Ovary (tissue), 9 donors: Measurements from ENCODE around the gene TBC1D1. TPM values are rescaled to one million over a fixed set of nuclear protein-coding genes. Genes with fewer than 3 reads are reported as not detected.

Source experiments
- DNase-seq, 5 donors: peaks; one replicate each; pipeline ENCODE4 v3.0.0-alpha.2; 2019 to 2020
- H3K27ac ChIP-seq, 2 donors: fragments of 200-600 bp; one replicate each; pipeline versions ENCODE4 v1.5.1 to v1.8.0; 2019 to 2022
- H3K27me3 ChIP-seq: fragments of 200-600 bp; one replicate; pipeline ENCODE4 v1.8.0; 2022
- H3K36me3 ChIP-seq: fragments of 200-600 bp; sonication (generic); one replicate; pipeline ENCODE4 v1.5.1; 2019
- H3K4me1 ChIP-seq: one replicate; pipeline ENCODE4 v1.8.1; 2013; ENCODE audit warnings: mild to moderate bottlenecking, moderate library complexity; ENCODE audit not compliant: insufficient read depth
- H3K4me3 ChIP-seq: fragments of 200-600 bp; sonication (generic); one replicate; pipeline ENCODE4 v1.5.1; 2017
- H3K9me3 ChIP-seq, 2 donors: fragments of 200-600 bp in 1 of 2; sonication (generic) in 1 of 2; one replicate each; pipeline versions ENCODE4 v1.5.1 to v1.8.1; 2013 to 2019; ENCODE audit warnings: mild to moderate bottlenecking in 1 of 2, moderate library complexity in 1 of 2
- EP300 ChIP-seq: sonication (generic); formaldehyde crosslinking; IDR thresholded peaks from one replicate; pipeline ENCODE4 v1.6.1; 2017; ENCODE audit warnings: antibody characterized with exemption
- POLR2A ChIP-seq: fragments of 450-650 bp; IDR thresholded peaks from one replicate; pipeline ENCODE4 v1.6.1; 2017; ENCODE audit warnings: antibody characterized with exemption, mild to moderate bottlenecking, moderate library complexity
- WGBS, 3 donors: extraction: QIAGEN DNeasy Blood & Tissue Kit in 1 of 3; methylation state at CpG; one replicate each; pipeline versions ENCODE4 v1.1.5 to v1.1.7; 2013 to 2017; 5-methylcytosine and 5-hydroxymethylcytosine counted together
- intact Hi-C, 4 donors: fragments of 100-400 bp; cut with DNase I; formaldehyde crosslinking; loops; one replicate each; pipeline versions ENCODE4 v1.11.0 to v1.15.1; 2022 to 2023
- polyA plus RNA-seq, 2 donors: library from polyadenylated mRNA; stranded (reverse); fragments of 200-250 nt in 1 of 2; fragments of 350-450 nt in 1 of 2; fragmentation: Illumina TruSeq in 1 of 2; extraction: RNeasy Lipid Tissue Mini Kit (QIAGEN cat#74804) in 1 of 2; gene quantifications; one replicate each; pipeline ENCODE4 v1.2.3, GENCODE V29; 2013 to 2014
- total RNA-seq, 7 donors: library from RNA; depleted of rRNA in 2 of 7; stranded (reverse); fragments of >200 nt in 2 of 7; fragmentation: NEBNext Ultra II Directional in 3 of 7; extraction: Animal tissue kit (Norgen Biotek cat#: 25700) in 3 of 7; gene quantifications; one replicate each; pipeline versions ENCODE4 v1.1.0 to v1.2.4, GENCODE V29; 2016 to 2023
- TF ChIP-seq, protein P1 (sequence below), 3 donors: fragments of 450-650 bp in 2 of 3; fragments of 200-600 bp in 1 of 3; IDR thresholded peaks; one replicate each; pipeline versions ENCODE4 v1.5.1 to v1.8.0; 2016 to 2022; ENCODE audit warnings: antibody characterized with exemption in 3 of 3, mild to moderate bottlenecking in 1 of 3
- donor health status: DM: no; HTN: no; CAD: no; lungs with moderate emphysema.
- donor health status: DM: no; HTN: no; CAD: no.
- donor health status: Bipolar disorder and iron deficiency.
- donor health status: DM: yes; HTN: yes; CAD: no.
- donor health status: DM: no; HTN: no; CAD: no.
- donor health status: DM: yes; HTN: yes; CAD: no.

TBC1D1 gene
- total and polyA plus RNA-seq, 9 donors: 39.5 to 104 (median 63.9) TPM

- DNase-seq: no peak
- intact Hi-C loops: no loop called here
- WGBS, 3 donors: 78 to 89% (median 84%) methylated on average over 6 of the region's 6 CpGs
- Histone ChIP-seq H3K9me3 (no peaks in the 10 kb centered on the region), H3K4me1 (peaks cover 9% of the 10 kb centered on the region), H3K27ac (no peak overlapping the region), H3K27me3 (no peaks in the 10 kb centered on the region), H3K36me3 (no peaks in the 10 kb centered on the region), H3K4me3 (no peak overlapping the region)
- no peak for TF ChIP-seq POLR2A
- TF ChIP-seq, protein P1, sequence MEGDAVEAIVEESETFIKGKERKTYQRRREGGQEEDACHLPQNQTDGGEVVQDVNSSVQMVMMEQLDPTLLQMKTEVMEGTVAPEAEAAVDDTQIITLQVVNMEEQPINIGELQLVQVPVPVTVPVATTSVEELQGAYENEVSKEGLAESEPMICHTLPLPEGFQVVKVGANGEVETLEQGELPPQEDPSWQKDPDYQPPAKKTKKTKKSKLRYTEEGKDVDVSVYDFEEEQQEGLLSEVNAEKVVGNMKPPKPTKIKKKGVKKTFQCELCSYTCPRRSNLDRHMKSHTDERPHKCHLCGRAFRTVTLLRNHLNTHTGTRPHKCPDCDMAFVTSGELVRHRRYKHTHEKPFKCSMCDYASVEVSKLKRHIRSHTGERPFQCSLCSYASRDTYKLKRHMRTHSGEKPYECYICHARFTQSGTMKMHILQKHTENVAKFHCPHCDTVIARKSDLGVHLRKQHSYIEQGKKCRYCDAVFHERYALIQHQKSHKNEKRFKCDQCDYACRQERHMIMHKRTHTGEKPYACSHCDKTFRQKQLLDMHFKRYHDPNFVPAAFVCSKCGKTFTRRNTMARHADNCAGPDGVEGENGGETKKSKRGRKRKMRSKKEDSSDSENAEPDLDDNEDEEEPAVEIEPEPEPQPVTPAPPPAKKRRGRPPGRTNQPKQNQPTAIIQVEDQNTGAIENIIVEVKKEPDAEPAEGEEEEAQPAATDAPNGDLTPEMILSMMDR (IDR thresholded peaks at IDR 0.05): no peak
- no peak for TF ChIP-seq EP300
Observed at GRCh38 chr4:38026158-38026740, 135.4 kb downstream of the TBC1D1 start.

DNA sequence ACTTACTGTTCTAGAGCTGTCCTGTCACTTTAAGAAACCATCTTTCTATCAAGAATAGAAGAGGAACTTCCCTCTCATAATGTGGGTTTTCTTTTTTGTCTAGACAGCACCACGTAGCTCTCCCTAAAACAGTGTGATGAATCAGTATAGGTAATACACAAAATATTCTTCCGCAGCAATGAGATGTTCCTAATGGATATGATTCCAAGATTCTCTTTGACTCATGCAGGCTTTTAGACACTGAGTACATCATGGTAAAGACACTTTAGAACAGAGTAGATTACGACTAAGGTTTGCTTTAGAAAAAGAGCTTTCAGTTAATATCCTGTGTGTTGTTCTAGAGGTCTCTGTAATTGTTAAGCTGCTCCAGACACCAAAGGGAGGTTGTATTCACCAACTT lies 139.1 kb downstream of the TBC1D1 start:
- 38 to 54% (median 52%) methylated on average over 3 of the region's 3 CpGs for WGBS, 3 donors
- no peak for DNase-seq
- H3K4me1 ChIP-seq: peaks cover 8% of the 10 kb centered on the region
- H3K36me3 ChIP-seq: no peaks in the 10 kb centered on the region
- no peaks in the 10 kb centered on the region for H3K9me3 ChIP-seq
- no peak overlapping the region for H3K27ac ChIP-seq
- intact Hi-C loops: loop anchor here in 3 of 4 donors (5.0 to 10.0 kb wide), 6 partner anchors 55 to 428 kb away; partner anchors contain the start of gene TBC1D1 (in 1 of the 3)
- H3K27me3 ChIP-seq: no peaks in the 10 kb centered on the region
- TF ChIP-seq POLR2A: no peak
- no peak for TF ChIP-seq EP300
- TF ChIP-seq, protein P1 (IDR thresholded peaks at IDR 0.05): no peak
- no peak overlapping the region for H3K4me3 ChIP-seq

DNA sequence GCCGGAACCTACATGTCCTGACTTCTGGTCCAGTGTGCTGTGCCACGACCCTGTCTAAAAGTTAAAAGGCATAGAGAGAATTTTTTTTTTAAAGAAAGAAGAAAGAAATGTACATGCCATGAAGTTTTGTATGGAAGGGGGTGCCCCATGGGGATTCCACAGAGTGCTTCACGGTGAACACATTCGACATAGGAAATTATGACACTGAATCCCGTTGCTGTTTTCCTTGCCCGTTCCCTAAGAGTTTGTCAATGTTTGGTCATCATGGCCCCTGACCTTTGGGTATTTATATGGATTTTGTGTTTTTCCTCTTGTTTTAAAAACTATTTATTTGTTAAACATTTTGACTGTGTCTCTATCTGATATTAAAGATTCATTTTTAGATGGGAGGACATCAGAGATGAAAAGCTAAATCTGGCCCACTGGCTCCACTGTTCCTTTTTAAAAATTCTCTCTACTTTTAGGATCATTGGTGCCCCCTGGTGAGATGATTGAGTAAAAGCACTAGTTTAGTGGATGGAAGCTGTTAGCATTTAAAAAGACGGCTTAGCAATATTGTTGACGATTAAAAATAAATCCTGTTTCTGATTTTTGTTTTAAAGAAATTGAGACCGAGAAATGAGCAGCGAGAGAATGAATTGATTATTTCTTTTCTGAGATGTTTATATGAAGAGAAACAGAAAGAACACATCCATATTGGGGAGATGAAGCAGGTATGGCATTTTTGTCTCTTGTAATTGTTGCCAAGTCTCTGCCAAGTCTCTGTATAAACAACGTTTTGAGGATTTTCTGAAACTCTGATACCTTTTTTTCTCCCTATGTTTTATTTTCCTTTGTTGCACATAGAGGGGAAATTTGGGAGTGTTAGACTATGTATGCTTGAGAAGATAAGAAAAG lies 144.3 kb downstream of the TBC1D1 start:
- Histone ChIP-seq H3K4me3 (no peak overlapping the region), H3K9me3 (no peaks in the 10 kb centered on the region), H3K4me1 (no peaks in the 10 kb centered on the region), H3K27me3 (no peaks in the 10 kb centered on the region), H3K27ac (no peak overlapping the region), H3K36me3 (no peaks in the 10 kb centered on the region)
- intact Hi-C loops: loop anchor here (5.0 to 10.0 kb wide), 8 partner anchors 60 to 433 kb away; partner anchors contain the start of gene TBC1D1 (in 1 of the 4)
- peak in 1 of 5 donors; percentile 56 for DNase-seq
- TF ChIP-seq, protein P1 (IDR thresholded peaks at IDR 0.05): peak; percentile 51 to 82 (median 68)
- no peak for TF ChIP-seq EP300
- 52 to 62% (median 55%) methylated on average over 11 of the region's 11 CpGs for WGBS, 3 donors

DNA sequence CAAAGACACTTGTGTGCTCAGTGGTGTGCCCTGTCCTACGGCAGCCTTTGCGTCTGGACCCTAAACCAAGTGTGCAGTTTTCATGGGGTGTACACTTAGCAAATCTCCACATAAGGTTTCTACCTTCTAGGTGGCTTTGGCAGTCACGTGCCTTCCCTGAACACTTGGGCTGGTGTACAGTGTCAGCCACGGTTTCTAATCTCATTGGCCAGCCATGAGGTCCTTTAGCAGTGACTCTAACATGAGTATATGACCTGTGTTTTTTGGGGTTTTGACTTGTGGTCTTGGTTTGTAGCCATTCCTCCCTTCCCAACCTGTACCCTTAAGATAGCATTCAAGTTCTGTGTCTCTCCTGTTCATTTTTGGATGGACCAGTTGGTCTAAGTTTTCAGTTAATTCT lies 145.7 kb downstream of the TBC1D1 start:
- intact Hi-C loops: loop anchor here (5.0 to 10.0 kb wide), 8 partner anchors 62 to 434 kb away; partner anchors contain the start of gene TBC1D1 (in 1 of the 4)
- TF ChIP-seq POLR2A (no peak), EP300 (no peak)
- TF ChIP-seq, protein P1 (IDR thresholded peaks at IDR 0.05): no peak
- Histone ChIP-seq H3K4me3 (no peak overlapping the region), H3K27ac (no peak overlapping the region), H3K36me3 (no peaks in the 10 kb centered on the region), H3K9me3 (no peaks in the 10 kb centered on the region), H3K4me1 (no peaks in the 10 kb centered on the region), H3K27me3 (no peaks in the 10 kb centered on the region)
- 91 to 95% (median 92%) methylated on average over 4 of the region's 4 CpGs for WGBS, 3 donors
- no peak for DNase-seq
